ENCODE data around the gene GRM1.

The GRM1 gene

GRCh38 chr6:146281651-146282362 is 252.9 kb downstream of the GRM1 start:
- no peak for DNase-seq

- DNase-seq: no peak
Measured at GRCh38 chr6:146282837-146283236, 254.0 kb downstream of the GRM1 start.

- DNase-seq: no peak
Measured at GRCh38 chr6:146284311-146284710, 255.4 kb downstream of the GRM1 start.

- no peak for DNase-seq
Measured at GRCh38 chr6:146286961-146287360, 258.1 kb downstream of the GRM1 start.

GRCh38 chr6:146287691-146288369 is 259.0 kb downstream of the GRM1 start:
- DNase-seq: no peak

GRCh38 chr6:146289816-146290588 is 261.1 kb downstream of the GRM1 start:
- no peak for DNase-seq

GRCh38 chr6:146290589-146290901 is 261.7 kb downstream of the GRM1 start:
- DNase-seq: no peak

GRCh38 chr6:146292506-146292905 is 263.6 kb downstream of the GRM1 start:
- DNase-seq: no peak

- no peak for DNase-seq
Measured at GRCh38 chr6:146295695-146296094, 266.8 kb downstream of the GRM1 start.

- DNase-seq: no peak
Measured at GRCh38 chr6:146297815-146298214, 269.0 kb downstream of the GRM1 start.

- DNase-seq: no peak
Measured at GRCh38 chr6:146300521-146300920, 271.7 kb downstream of the GRM1 start.

GRCh38 chr6:146301764-146302163 is 272.9 kb downstream of the GRM1 start:
- no peak for DNase-seq

- DNase-seq: no peak
Measured at GRCh38 chr6:146302994-146303393, 274.1 kb downstream of the GRM1 start.

GRCh38 chr6:146304181-146304580 is 275.3 kb downstream of the GRM1 start:
- DNase-seq: no peak

- DNase-seq: no peak
Measured at GRCh38 chr6:146305092-146305491, 276.2 kb downstream of the GRM1 start.

- DNase-seq: no peak
Measured at GRCh38 chr6:146305951-146306350, 277.1 kb downstream of the GRM1 start.

- DNase-seq: no peak
Measured at GRCh38 chr6:146310628-146311027, 281.8 kb downstream of the GRM1 start.

GRCh38 chr6:146311079-146311478 is 282.2 kb downstream of the GRM1 start:
- DNase-seq: no peak

- DNase-seq: no peak
Measured at GRCh38 chr6:146312608-146313007, 283.7 kb downstream of the GRM1 start.

- DNase-seq: no peak
Measured at GRCh38 chr6:146315381-146316174, 286.7 kb downstream of the GRM1 start.

- DNase-seq: no peak
Measured at GRCh38 chr6:146316175-146316495, 287.3 kb downstream of the GRM1 start.

- DNase-seq: no peak
Measured at GRCh38 chr6:146331013-146331412, 302.2 kb downstream of the GRM1 start.

- DNase-seq: no peak
Measured at GRCh38 chr6:146335336-146335735, 306.5 kb downstream of the GRM1 start.
